GM18508 (cell line): ENCODE results near the gene CCDC27.

Experiments
- ATAC-seq: cut with Tn5 transposase; IDR thresholded peaks from one replicate; pipeline ENCODE4 v1.9.1; 2021; ENCODE audit warnings: moderate number of reproducible peaks; ENCODE audit not compliant: insufficient read depth, unreplicated experiment

CCDC27 gene

GRCh38 chr1:3773572-3774275 is 21.5 kb downstream of the CCDC27 start:
- no peak for ATAC-seq

- no peak for ATAC-seq
Measured at GRCh38 chr1:3774276-3774945, 22.2 kb downstream of the CCDC27 start.

- ATAC-seq = no peak
Measured at GRCh38 chr1:3774946-3775489, 22.8 kb downstream of the CCDC27 start.

- ATAC-seq = no peak
Measured at GRCh38 chr1:3775490-3776230, 23.4 kb downstream of the CCDC27 start.

- no peak for ATAC-seq
Measured at GRCh38 chr1:3776231-3776961, 24.1 kb downstream of the CCDC27 start.

- no peak for ATAC-seq
Measured at GRCh38 chr1:3777078-3777547, 24.9 kb downstream of the CCDC27 start.

- no peak for ATAC-seq
Measured at GRCh38 chr1:3777647-3778589, 25.7 kb downstream of the CCDC27 start.

GRCh38 chr1:3778590-3779264 is 26.5 kb downstream of the CCDC27 start:
- ATAC-seq = no peak

GRCh38 chr1:3779265-3779911 is 27.1 kb downstream of the CCDC27 start:
- ATAC-seq = no peak

GRCh38 chr1:3779912-3780416 is 27.7 kb downstream of the CCDC27 start:
- ATAC-seq = no peak

GRCh38 chr1:3780901-3781300 is 28.7 kb downstream of the CCDC27 start:
- ATAC-seq = no peak

GRCh38 chr1:3783651-3784474 is 31.6 kb downstream of the CCDC27 start:
- no peak for ATAC-seq

GRCh38 chr1:3785045-3785444 is 32.8 kb downstream of the CCDC27 start:
- no peak for ATAC-seq

- ATAC-seq = no peak
Measured at GRCh38 chr1:3785456-3786157, 33.4 kb downstream of the CCDC27 start.

- no peak for ATAC-seq
Measured at GRCh38 chr1:3786468-3787348, 34.5 kb downstream of the CCDC27 start.

- ATAC-seq = no peak
Measured at GRCh38 chr1:3787349-3787715, 35.1 kb downstream of the CCDC27 start.
